Kidney (tissue), 14 donors: ENCODE data around the gene WNK2. TPM values are rescaled to one million over a fixed set of nuclear protein-coding genes. Genes with fewer than 3 reads are reported as not detected.

Source experiments
- DNase-seq, 5 donors: peaks; one replicate each; pipeline ENCODE4 v3.0.0-alpha.2; 2013 to 2020
- FAIRE-seq: peaks from 2 replicates; lab custom pipeline; 2012; peaks lifted over from hg19 to GRCh38; lab: Jason Lieb, UNC
- H3K27ac ChIP-seq, 2 donors: one replicate each; pipeline ENCODE4 v1.7.0; 2013; ENCODE audit warnings: low read depth in 2 of 2, low read length in 2 of 2, inconsistent platforms in 1 of 2
- H3K27me3 ChIP-seq: one replicate; pipeline ENCODE4 v1.7.1; 2013; ENCODE audit warnings: low read length, inconsistent platforms; ENCODE audit not compliant: control insufficient read depth, insufficient read depth
- H3K36me3 ChIP-seq, 3 donors: one replicate each; pipeline versions ENCODE4 v1.7.0 to v1.7.1; 2013; ENCODE audit warnings: low read length in 3 of 3, control low read depth in 1 of 3, inconsistent platforms in 1 of 3; ENCODE audit not compliant: insufficient read depth in 3 of 3, control insufficient read depth in 2 of 3
- H3K4me1 ChIP-seq, 3 donors: one replicate each; pipeline versions ENCODE4 v1.7.0 to v1.7.1; 2013; ENCODE audit warnings: low read length in 3 of 3, inconsistent platforms in 1 of 3, low read depth in 1 of 3; ENCODE audit not compliant: control insufficient read depth in 2 of 3, insufficient read depth in 2 of 3
- H3K4me3 ChIP-seq, 3 donors: one replicate each; pipeline versions ENCODE4 v1.7.0 to v1.8.1; 2013; ENCODE audit warnings: low read length in 3 of 3, control low read depth in 1 of 3, inconsistent platforms in 1 of 3
- H3K9ac ChIP-seq, 3 donors: one replicate each; pipeline versions ENCODE4 v1.7.0 to v1.7.1; 2013; ENCODE audit warnings: low read length in 3 of 3, control low read depth in 1 of 3, inconsistent platforms in 1 of 3
- H3K9me3 ChIP-seq, 3 donors: one replicate each; pipeline versions ENCODE4 v1.7.0 to v1.7.1; 2013; ENCODE audit warnings: low read length in 3 of 3, control low read depth in 1 of 3, inconsistent platforms in 1 of 3; ENCODE audit not compliant: control insufficient read depth in 2 of 3, insufficient read depth in 1 of 3
- intact Hi-C: fragments of 100-400 bp; cut with DNase I; formaldehyde crosslinking; loops from one replicate; pipeline ENCODE4 v1.11.1; 2022
- polyA plus RNA-seq: library from polyadenylated mRNA; stranded (reverse); fragments of 350-450 nt; fragmentation: Illumina TruSeq; extraction: RNeasy Lipid Tissue Mini Kit (QIAGEN cat#74804); gene quantifications from one replicate; pipeline ENCODE4 v1.2.3, GENCODE V29; 2014; ENCODE audit warnings: low read depth, low replicate concordance; ENCODE audit not compliant: insufficient read depth
- total RNA-seq: library from RNA; stranded (reverse); fragmentation: NEBNext Ultra II Directional; extraction: Animal tissue kit (Norgen Biotek cat#: 25700); gene quantifications from one replicate; pipeline ENCODE4 v1.2.1, GENCODE V29; 2021
- TF ChIP-seq, protein P1 (sequence below): IDR thresholded peaks from 3 replicates; pipeline ENCODE4 v1.5.1; 2012; ENCODE audit warnings: mild to moderate bottlenecking, moderate library complexity, borderline replicate concordance; ENCODE audit not compliant: insufficient read depth; ENCODE audit errors: extremely low read depth
- donor health status: control.
- donor health status: control.
- donor health status: control.
- donor health status: control.
- donor health status: control.
- donor health status: DM: yes; HTN: yes; CAD: no.
- donor health status: Normal renal cell carcinoma (clear cell type).

Gene WNK2
- total and polyA plus RNA-seq, 2 donors from 2014 or later, result 1.5 to 4.8 TPM

- no peaks in the 10 kb centered on the region for H3K27me3 ChIP-seq
- no peaks in the 10 kb centered on the region for H3K36me3 ChIP-seq
- H3K27ac ChIP-seq, result no peak overlapping the region
- no peaks in the 10 kb centered on the region for H3K9me3 ChIP-seq
- intact Hi-C loops, result no loop called here
- no peak overlapping the region for H3K9ac ChIP-seq
- TF ChIP-seq, protein P1, sequence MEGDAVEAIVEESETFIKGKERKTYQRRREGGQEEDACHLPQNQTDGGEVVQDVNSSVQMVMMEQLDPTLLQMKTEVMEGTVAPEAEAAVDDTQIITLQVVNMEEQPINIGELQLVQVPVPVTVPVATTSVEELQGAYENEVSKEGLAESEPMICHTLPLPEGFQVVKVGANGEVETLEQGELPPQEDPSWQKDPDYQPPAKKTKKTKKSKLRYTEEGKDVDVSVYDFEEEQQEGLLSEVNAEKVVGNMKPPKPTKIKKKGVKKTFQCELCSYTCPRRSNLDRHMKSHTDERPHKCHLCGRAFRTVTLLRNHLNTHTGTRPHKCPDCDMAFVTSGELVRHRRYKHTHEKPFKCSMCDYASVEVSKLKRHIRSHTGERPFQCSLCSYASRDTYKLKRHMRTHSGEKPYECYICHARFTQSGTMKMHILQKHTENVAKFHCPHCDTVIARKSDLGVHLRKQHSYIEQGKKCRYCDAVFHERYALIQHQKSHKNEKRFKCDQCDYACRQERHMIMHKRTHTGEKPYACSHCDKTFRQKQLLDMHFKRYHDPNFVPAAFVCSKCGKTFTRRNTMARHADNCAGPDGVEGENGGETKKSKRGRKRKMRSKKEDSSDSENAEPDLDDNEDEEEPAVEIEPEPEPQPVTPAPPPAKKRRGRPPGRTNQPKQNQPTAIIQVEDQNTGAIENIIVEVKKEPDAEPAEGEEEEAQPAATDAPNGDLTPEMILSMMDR, result no peak
- no peaks in the 10 kb centered on the region for H3K4me1 ChIP-seq
- FAIRE-seq (no peak), DNase-seq (peak in 1 of 5 donors; percentile 39)
- no peak overlapping the region for H3K4me3 ChIP-seq
Measured at GRCh38 chr9:93237540-93237939, 53.6 kb downstream of the WNK2 start.

- Histone ChIP-seq H3K4me1 (no peaks in the 10 kb centered on the region), H3K9me3 (no peaks in the 10 kb centered on the region), H3K4me3 (no peak overlapping the region), H3K9ac (no peak overlapping the region), H3K27me3 (no peaks in the 10 kb centered on the region), H3K27ac (no peak overlapping the region), H3K36me3 (no peaks in the 10 kb centered on the region)
- FAIRE-seq, result no peak
- TF ChIP-seq, protein P1, result no peak
- DNase-seq, result no peak
- intact Hi-C loops, result no loop called here
Measured at GRCh38 chr9:93238953-93239925, 55.3 kb downstream of the WNK2 start.

DNA sequence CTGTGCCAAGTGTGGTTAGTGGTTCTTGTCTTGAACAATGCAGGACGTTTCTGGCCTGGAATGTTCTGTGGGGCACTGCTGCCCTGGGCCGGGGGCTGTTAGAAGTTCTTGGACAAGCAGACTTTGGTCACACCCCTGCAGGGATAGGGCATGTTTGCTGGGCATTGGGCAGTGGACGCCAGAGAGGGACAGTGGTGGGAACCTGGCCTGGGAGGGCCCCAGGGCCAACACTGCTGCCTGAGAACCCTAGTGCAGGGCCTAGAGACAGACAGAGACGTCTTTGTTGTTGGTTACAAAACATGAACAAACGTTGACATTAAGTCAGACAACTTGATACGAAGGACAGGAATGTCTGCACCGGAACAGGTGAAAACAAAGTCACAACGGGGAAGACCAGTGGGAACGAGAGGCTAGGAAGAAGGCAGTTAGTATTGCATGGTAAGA lies 57.0 kb downstream of the WNK2 start:
- no peak overlapping the region for H3K27ac ChIP-seq
- H3K4me1 ChIP-seq, result no peaks in the 10 kb centered on the region
- intact Hi-C loops, result no loop called here
- no peaks in the 10 kb centered on the region for H3K27me3 ChIP-seq
- H3K9ac ChIP-seq, result no peak overlapping the region
- no peaks in the 10 kb centered on the region for H3K36me3 ChIP-seq
- DNase-seq (no peak), FAIRE-seq (no peak)
- TF ChIP-seq, protein P1, result no peak
- H3K9me3 ChIP-seq, result no peaks in the 10 kb centered on the region
- H3K4me3 ChIP-seq, result no peak overlapping the region
